HEK293 (cell line): Measurements from ENCODE around the gene C1QL4.
"Not testable (repeated sequence)": the region's sequence is repeated elsewhere in the genome, so short reads cannot be mapped to it uniquely, and the experiment has no call there.

ENCODE experiments used
- CTCF ChIA-PET: fragments of 350-600 bp; formaldehyde crosslinking; extraction: SDS; loops from one replicate; lab custom pipeline; 2021; ENCODE audit warnings: antibody characterized with exemption; lab: Yijun Ruan, JAX
- POLR2A ChIA-PET: fragments of 300-600 bp; formaldehyde crosslinking; extraction: SDS; loops from one replicate; lab custom pipeline; 2020; ENCODE audit warnings: antibody characterized with exemption, inconsistent platforms; lab: Yijun Ruan, JAX
- H3K27ac ChIP-seq: fragments of 200-500 bp; sonication (Bioruptor generic); 2 replicates; pipeline ENCODE4 v1.5.1; 2014; ENCODE audit warnings: low read depth, low read length, control low read depth, inconsistent platforms; ENCODE audit errors: extremely low read depth
- H3K36me3 ChIP-seq, 2 experiments: fragments of 200-500 bp in 1 of 2; sonication (Bioruptor generic) in 1 of 2; 1 replicate in 1 of 2; 2 replicates in 1 of 2; pipeline ENCODE4 v1.5.1; 2014 to 2017; ENCODE audit warnings: inconsistent platforms in 2 of 2, low read length in 2 of 2; ENCODE audit not compliant: control insufficient read depth in 2 of 2, insufficient read depth in 1 of 2
- H3K4me1 ChIP-seq: fragments of 200-500 bp; sonication (Bioruptor generic); 2 replicates; pipeline ENCODE4 v1.5.1; 2014; ENCODE audit warnings: mild to moderate bottlenecking, low read length, inconsistent platforms; ENCODE audit not compliant: control insufficient read depth, insufficient read depth
- H3K4me3 ChIP-seq: 2 replicates; pipeline ENCODE4 v1.5.1; 2011; ENCODE audit warnings: low read depth, mild to moderate bottlenecking, control low read depth, low read length, moderate library complexity
- H3K9me3 ChIP-seq: fragments of 200-500 bp; sonication (Bioruptor generic); 2 replicates; pipeline ENCODE4 v1.5.1; 2014; ENCODE audit warnings: low read depth, low read length, inconsistent platforms; ENCODE audit not compliant: control insufficient read depth, insufficient read depth
- PRDM1 ChIP-seq: fragments of 450-650 bp; formaldehyde crosslinking; IDR thresholded peaks from 2 replicates; pipeline ENCODE4; 2016; ENCODE audit warnings: missing biosample characterization, missing genetic modification characterization
- REST ChIP-seq: fragments of 450-650 bp; formaldehyde crosslinking; IDR thresholded peaks from 2 replicates; pipeline ENCODE4 v1.5.1; 2016; ENCODE audit warnings: missing biosample characterization, missing genetic modification characterization
- ZBTB11 ChIP-seq: fragments of 450-650 bp; formaldehyde crosslinking; conservative IDR thresholded peaks from 2 replicates; pipeline ENCODE4 v1.5.1; 2016; ENCODE audit warnings: low read depth, missing biosample characterization, missing genetic modification characterization
- ZBTB21 ChIP-seq: fragments of 450-650 bp; formaldehyde crosslinking; IDR thresholded peaks from 2 replicates; pipeline ENCODE4 v1.5.1; 2017; ENCODE audit warnings: missing biosample characterization, missing genetic modification characterization
- ZBTB8A ChIP-seq: fragments of 450-650 bp; formaldehyde crosslinking; IDR thresholded peaks from 2 replicates; pipeline ENCODE4 v1.5.1; 2016; ENCODE audit warnings: missing biosample characterization, missing genetic modification characterization
- ZNF202 ChIP-seq: fragments of 450-650 bp; formaldehyde crosslinking; IDR thresholded peaks from 2 replicates; pipeline ENCODE4 v1.5.1; 2016; ENCODE audit warnings: missing biosample characterization, missing genetic modification characterization, borderline replicate concordance
- ZNF266 ChIP-seq: fragments of 450-650 bp; formaldehyde crosslinking; IDR thresholded peaks from 2 replicates; pipeline ENCODE4 v1.5.1; 2016; ENCODE audit warnings: missing biosample characterization, missing genetic modification characterization, low read depth
- ZNF292 ChIP-seq: fragments of 450-650 bp; formaldehyde crosslinking; IDR thresholded peaks from 2 replicates; pipeline ENCODE4 v1.5.1; 2016; ENCODE audit warnings: low read depth, missing biosample characterization, missing genetic modification characterization, borderline replicate concordance
- ZNF366 ChIP-seq: fragments of 450-650 bp; formaldehyde crosslinking; conservative IDR thresholded peaks from 2 replicates; pipeline ENCODE4 v1.5.1; 2016; ENCODE audit warnings: missing biosample characterization, missing genetic modification characterization
- ZNF394 ChIP-seq: fragments of 450-650 bp; formaldehyde crosslinking; IDR thresholded peaks from 2 replicates; pipeline ENCODE4 v1.5.1; 2016; ENCODE audit warnings: missing biosample characterization, missing genetic modification characterization, mild to moderate bottlenecking, moderate library complexity, borderline replicate concordance
- ZNF404 ChIP-seq: fragments of 450-650 bp; formaldehyde crosslinking; IDR thresholded peaks from 2 replicates; pipeline ENCODE4 v1.5.1; 2017; ENCODE audit warnings: missing biosample characterization, missing genetic modification characterization
- ZNF426 ChIP-seq: fragments of 450-650 bp; formaldehyde crosslinking; IDR thresholded peaks from 2 replicates; pipeline ENCODE4 v1.5.1; 2017; ENCODE audit warnings: missing biosample characterization, missing genetic modification characterization, mild to moderate bottlenecking, inconsistent platforms, moderate library complexity
- ZNF433 ChIP-seq: fragments of 450-650 bp; formaldehyde crosslinking; IDR thresholded peaks from 2 replicates; pipeline ENCODE4 v1.5.1; 2016; ENCODE audit warnings: missing biosample characterization, missing genetic modification characterization, low read depth
- ZNF558 ChIP-seq: fragments of 450-650 bp; formaldehyde crosslinking; IDR thresholded peaks from 2 replicates; pipeline ENCODE4 v1.5.1; 2016; ENCODE audit warnings: missing biosample characterization, missing genetic modification characterization
- ZNF560 ChIP-seq: fragments of 450-650 bp; formaldehyde crosslinking; IDR thresholded peaks from 2 replicates; pipeline ENCODE4 v1.5.1; 2017; ENCODE audit warnings: missing biosample characterization, missing genetic modification characterization, borderline replicate concordance
- ZNF596 ChIP-seq: fragments of 450-650 bp; IDR thresholded peaks from 2 replicates; pipeline ENCODE4 v1.5.0; 2018; ENCODE audit warnings: missing biosample characterization, mild to moderate bottlenecking, missing genetic modification characterization, moderate library complexity
- ZNF623 ChIP-seq: fragments of 450-650 bp; formaldehyde crosslinking; IDR thresholded peaks from 2 replicates; pipeline ENCODE4 v1.5.1; 2016; ENCODE audit warnings: missing biosample characterization, missing genetic modification characterization
- ZNF629 ChIP-seq: fragments of 450-650 bp; formaldehyde crosslinking; IDR thresholded peaks from 2 replicates; pipeline ENCODE4 v1.5.1; 2017; ENCODE audit warnings: missing biosample characterization, missing genetic modification characterization
- ZNF654 ChIP-seq: fragments of 450-650 bp; formaldehyde crosslinking; IDR thresholded peaks from 2 replicates; pipeline ENCODE4 v1.5.1; 2016; ENCODE audit warnings: low read depth, missing biosample characterization, missing genetic modification characterization
- ZNF664 ChIP-seq: fragments of 450-650 bp; formaldehyde crosslinking; IDR thresholded peaks from 2 replicates; pipeline ENCODE4 v1.5.1; 2016; ENCODE audit warnings: missing biosample characterization, missing genetic modification characterization
- ZNF791 ChIP-seq: fragments of 450-650 bp; formaldehyde crosslinking; IDR thresholded peaks from 2 replicates; pipeline ENCODE4 v1.5.1; 2016; ENCODE audit warnings: missing biosample characterization, missing genetic modification characterization
- ZSCAN23 ChIP-seq: fragments of 450-650 bp; formaldehyde crosslinking; IDR thresholded peaks from 2 replicates; pipeline ENCODE4 v1.5.1; 2016; ENCODE audit warnings: missing biosample characterization, missing genetic modification characterization
- TF ChIP-seq, protein P1 (sequence below): fragments of 450-650 bp; formaldehyde crosslinking; IDR thresholded peaks from 2 replicates; pipeline ENCODE4 v1.5.1; 2016; ENCODE audit warnings: missing biosample characterization, missing genetic modification characterization

Gene C1QL4

GRCh38 chr12:49320411-49321103 is 16.4 kb downstream of the C1QL4 start:
- H3K9me3 ChIP-seq, result not testable (repeated sequence)
- POLR2A ChIA-PET, result interaction anchor here (0.6 kb wide), 1 partner anchor 56 kb away, joined by 4 read pairs; no protein-coding TSS in a partner anchor
- TF ChIP-seq ZNF366 (tag by site-specific recombination), result peak; percentile 90
- TF ChIP-seq, protein P1, sequence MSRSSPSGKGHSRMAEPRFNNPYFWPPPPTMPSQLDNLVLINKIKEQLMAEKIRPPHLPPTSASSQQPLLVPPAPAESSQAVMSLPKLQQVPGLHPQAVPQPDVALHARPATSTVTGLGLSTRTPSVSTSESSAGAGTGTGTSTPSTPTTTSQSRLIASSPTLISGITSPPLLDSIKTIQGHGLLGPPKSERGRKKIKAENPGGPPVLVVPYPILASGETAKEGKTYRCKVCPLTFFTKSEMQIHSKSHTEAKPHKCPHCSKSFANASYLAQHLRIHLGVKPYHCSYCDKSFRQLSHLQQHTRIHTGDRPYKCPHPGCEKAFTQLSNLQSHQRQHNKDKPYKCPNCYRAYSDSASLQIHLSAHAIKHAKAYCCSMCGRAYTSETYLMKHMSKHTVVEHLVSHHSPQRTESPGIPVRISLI (tag by site-specific recombination), result 0 out of 2 replicates have a peak, but pooled peaks have one; percentile 36
- peak; percentile 89 for TF ChIP-seq ZNF596 (tag by site-specific recombination)
- peak; percentile 99 for TF ChIP-seq PRDM1 (tag by site-specific recombination)

DNA sequence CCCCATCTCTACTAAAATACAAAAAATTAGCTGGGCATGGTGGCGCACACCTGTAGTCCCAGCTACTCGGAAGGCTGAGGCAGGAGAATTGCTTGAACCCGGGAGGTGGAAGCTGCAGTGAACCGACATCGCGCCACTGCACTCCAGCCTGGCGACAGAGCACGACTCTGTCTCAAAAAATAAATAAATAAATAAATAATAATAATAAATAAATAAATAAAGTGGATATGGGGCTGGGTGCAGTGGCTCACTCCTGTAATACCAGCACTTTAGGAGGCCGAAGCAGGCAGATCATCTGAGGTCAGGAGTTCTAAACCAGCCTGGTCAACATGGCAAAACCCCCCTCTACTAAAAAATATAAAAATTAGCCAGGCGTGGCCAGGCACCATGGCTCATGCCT is 19.9 kb downstream of the C1QL4 start:
- H3K27ac ChIP-seq, H3K4me3 ChIP-seq, H3K9me3 ChIP-seq, POLR2A ChIA-PET, H3K4me1 ChIP-seq, H3K36me3 ChIP-seq: not testable (repeated sequence)
- CTCF ChIA-PET, result interaction anchor here (2.8 to 3.1 kb wide), 2 partner anchors 15 to 20 kb away, joined by 11 to 23 read pairs; no protein-coding TSS in a partner anchor
- TF ChIP-seq ZNF654 (tag by site-specific recombination) (peak; percentile 14; the same call in 1 of the 2 replicates), ZNF292 (tag by site-specific recombination) (0 out of 2 replicates have a peak, but pooled peaks have one; percentile 33), ZNF664 (tag by site-specific recombination) (peak; percentile 61; the same call in 1 of the 2 replicates), ZNF426 (peak; percentile 75), ZNF433 (tag by site-specific recombination) (peak; percentile 77), ZNF623 (tag by site-specific recombination) (peak; percentile 74), ZNF558 (tag by site-specific recombination) (peak; percentile 70; the same call in 1 of the 2 replicates), ZBTB8A (peak; percentile 69), ZNF202 (tag by site-specific recombination) (peak; percentile 77; the same call in 1 of the 2 replicates), ZNF629 (peak; percentile 44; the same call in 1 of the 2 replicates), ZNF560 (tag by site-specific recombination) (peak; percentile 48; the same call in 1 of the 2 replicates), REST (tag by site-specific recombination) (peak; percentile 68; the same call in 1 of the 2 replicates), ZNF266 (tag by site-specific recombination) (peak; percentile 58), ZBTB11 (tag by site-specific recombination) (peak; percentile 61), ZSCAN23 (0 out of 2 replicates have a peak, but pooled peaks have one; percentile 23), ZNF394 (tag by site-specific recombination) (peak; percentile 96), ZNF791 (peak; percentile 25; the same call in 1 of the 2 replicates), ZNF404 (tag by site-specific recombination) (0 out of 2 replicates have a peak, but pooled peaks have one; percentile 37), ZBTB21 (tag by site-specific recombination) (peak; percentile 49)

More at GRCh38 chr12:49320411-49321103, 16.4 kb downstream of the C1QL4 start:
- H3K4me1 ChIP-seq, H3K27ac ChIP-seq, H3K4me3 ChIP-seq: not testable (repeated sequence)
- H3K36me3 ChIP-seq, result peaks cover 14 to 16% of the 10 kb centered on the region in 2 experiments; a peak in 2 of 3 replicates
- CTCF ChIA-PET, result interaction anchor here (0.6 to 4.4 kb wide), 4 partner anchors 21 to 32 kb away, joined by 3 to 43 read pairs (median 18); partner anchors contain the start of gene PRPH
